ENCODE results near the gene SCMH1.

- TF ChIP-seq, protein P1, sequence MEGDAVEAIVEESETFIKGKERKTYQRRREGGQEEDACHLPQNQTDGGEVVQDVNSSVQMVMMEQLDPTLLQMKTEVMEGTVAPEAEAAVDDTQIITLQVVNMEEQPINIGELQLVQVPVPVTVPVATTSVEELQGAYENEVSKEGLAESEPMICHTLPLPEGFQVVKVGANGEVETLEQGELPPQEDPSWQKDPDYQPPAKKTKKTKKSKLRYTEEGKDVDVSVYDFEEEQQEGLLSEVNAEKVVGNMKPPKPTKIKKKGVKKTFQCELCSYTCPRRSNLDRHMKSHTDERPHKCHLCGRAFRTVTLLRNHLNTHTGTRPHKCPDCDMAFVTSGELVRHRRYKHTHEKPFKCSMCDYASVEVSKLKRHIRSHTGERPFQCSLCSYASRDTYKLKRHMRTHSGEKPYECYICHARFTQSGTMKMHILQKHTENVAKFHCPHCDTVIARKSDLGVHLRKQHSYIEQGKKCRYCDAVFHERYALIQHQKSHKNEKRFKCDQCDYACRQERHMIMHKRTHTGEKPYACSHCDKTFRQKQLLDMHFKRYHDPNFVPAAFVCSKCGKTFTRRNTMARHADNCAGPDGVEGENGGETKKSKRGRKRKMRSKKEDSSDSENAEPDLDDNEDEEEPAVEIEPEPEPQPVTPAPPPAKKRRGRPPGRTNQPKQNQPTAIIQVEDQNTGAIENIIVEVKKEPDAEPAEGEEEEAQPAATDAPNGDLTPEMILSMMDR (IDR thresholded peaks at IDR 0.05; ENCODE audit: poor library complexity), result no peak
- TF ChIP-seq EZH2 (IDR thresholded peaks at IDR 0.05; ENCODE audit: borderline replicate concordance) (no peak), EZH2phosphoT487 (IDR thresholded peaks at IDR 0.05; ENCODE audit: low read depth, severe bottlenecking, unreplicated experiment) (no peak)
These were observed 163.5 kb downstream of the SCMH1 start for GRCh38 chr1:41078616-41079015.

Measured in hepatocyte (in vitro differentiated cells).